ENCODE results near the gene HAPLN1.

GRCh38 chr5:83628360-83628759, 92.3 kb downstream of the HAPLN1 start:
- TF ChIP-seq CTCF (IDR thresholded peaks at IDR 0.05) (no peak), POLR2A (IDR thresholded peaks at IDR 0.05) (no peak)
